Esophagus squamous epithelium (tissue), 4 donors: ENCODE measurements around the gene CDKL4.

ENCODE experiments used
- POLR2A ChIP-seq, 4 donors: fragments of 450-650 bp; IDR thresholded peaks; one replicate each; pipeline ENCODE4 v1.6.1; 2017; ENCODE audit warnings: antibody characterized with exemption in 4 of 4, mild to moderate bottlenecking in 4 of 4, moderate library complexity in 3 of 4
- TF ChIP-seq, protein P1 (sequence below), 6 experiments: fragments of 450-650 bp in 4 of 6; fragments of 200-600 bp in 2 of 6; sonication (generic) in 2 of 6; IDR thresholded peaks; one replicate each; pipeline ENCODE4 v1.5.1; 2016 to 2019; ENCODE audit warnings: antibody characterized with exemption in 6 of 6, mild to moderate bottlenecking in 4 of 6, moderate library complexity in 4 of 6

DNA sequence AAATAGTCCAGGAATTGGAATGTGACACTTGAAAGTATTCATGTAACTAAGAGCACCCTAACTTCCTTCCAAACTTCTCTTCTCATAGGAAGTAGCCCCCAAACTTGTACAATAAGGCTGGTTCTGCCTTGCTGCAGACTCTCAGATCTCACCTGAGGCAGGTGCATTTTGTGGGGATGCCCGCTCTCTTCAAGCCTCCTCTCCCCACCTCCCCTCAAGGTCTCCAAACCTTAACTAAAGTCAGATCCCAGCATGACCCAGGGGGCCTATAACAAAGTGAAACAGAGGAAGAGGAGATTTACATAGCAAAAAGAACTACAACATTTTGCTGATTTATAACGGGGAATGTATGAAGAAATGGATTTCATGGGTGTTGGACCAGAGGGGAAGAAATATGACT lies 23.6 kb downstream of the CDKL4 start:
- TF ChIP-seq, protein P1, sequence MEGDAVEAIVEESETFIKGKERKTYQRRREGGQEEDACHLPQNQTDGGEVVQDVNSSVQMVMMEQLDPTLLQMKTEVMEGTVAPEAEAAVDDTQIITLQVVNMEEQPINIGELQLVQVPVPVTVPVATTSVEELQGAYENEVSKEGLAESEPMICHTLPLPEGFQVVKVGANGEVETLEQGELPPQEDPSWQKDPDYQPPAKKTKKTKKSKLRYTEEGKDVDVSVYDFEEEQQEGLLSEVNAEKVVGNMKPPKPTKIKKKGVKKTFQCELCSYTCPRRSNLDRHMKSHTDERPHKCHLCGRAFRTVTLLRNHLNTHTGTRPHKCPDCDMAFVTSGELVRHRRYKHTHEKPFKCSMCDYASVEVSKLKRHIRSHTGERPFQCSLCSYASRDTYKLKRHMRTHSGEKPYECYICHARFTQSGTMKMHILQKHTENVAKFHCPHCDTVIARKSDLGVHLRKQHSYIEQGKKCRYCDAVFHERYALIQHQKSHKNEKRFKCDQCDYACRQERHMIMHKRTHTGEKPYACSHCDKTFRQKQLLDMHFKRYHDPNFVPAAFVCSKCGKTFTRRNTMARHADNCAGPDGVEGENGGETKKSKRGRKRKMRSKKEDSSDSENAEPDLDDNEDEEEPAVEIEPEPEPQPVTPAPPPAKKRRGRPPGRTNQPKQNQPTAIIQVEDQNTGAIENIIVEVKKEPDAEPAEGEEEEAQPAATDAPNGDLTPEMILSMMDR (IDR thresholded peaks at IDR 0.05), result no peak
- TF ChIP-seq POLR2A (IDR thresholded peaks at IDR 0.05), result no peak
